Measurements from ENCODE around the gene TMEM266. TPM values are rescaled to one million over a fixed set of nuclear protein-coding genes. Genes with fewer than 3 reads are reported as not detected.

TMEM266 gene
- total RNA-seq, 5 donors from 2014 or later (not counting 1 experiment from before 2014, with no cell fraction given): 0.16 TPM; not detected in 4

DNA sequence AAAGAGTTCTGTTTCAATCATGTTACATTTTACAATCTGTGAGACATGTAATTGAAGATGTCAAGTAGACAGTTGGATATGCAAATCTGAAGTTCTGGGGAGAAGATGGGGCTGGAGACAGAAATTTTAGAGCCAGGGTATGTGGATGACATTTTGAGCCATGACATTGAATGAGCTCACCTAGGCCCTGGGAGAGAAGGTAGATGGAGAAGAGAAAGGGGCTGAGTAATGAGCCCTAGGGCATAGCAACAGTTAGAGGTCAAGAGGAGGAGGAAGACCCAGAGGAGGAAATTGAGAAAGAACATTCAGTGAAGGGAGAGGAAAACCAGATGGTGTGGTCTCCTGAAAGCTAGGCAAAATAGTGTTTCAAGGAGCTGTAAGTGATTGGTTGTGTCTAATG is 15.3 kb downstream of the TMEM266 start:
- CTCF ChIA-PET: no interaction called here
- DNase-seq: no peak

DNA sequence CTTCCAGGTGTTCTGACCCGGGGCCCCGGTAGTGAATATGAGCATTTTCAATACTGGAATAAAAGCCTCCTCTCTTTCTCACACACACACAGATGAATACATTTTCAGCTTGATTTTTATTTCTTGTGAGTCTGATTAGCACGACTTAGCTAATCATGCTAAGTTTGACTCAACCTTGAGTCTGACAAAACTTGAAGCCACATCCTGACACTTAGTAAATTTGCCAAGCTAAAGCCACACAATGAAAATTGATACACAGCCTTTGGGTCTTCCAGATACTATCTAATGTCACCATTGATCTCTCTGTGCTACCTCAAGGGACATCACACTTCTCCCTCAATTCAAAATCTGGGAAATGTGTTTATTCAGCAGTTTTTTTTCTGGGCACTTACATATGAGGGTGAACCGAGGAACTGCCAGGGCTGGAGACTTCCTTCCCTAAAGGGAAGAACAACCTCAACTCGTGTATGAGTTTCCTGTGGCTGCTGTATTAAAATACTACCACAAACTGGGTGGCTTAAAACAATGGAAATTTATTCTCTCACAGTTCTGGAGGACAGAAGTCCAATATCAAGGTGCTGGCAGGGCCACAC is 18.6 kb downstream of the TMEM266 start:
- Mint-ChIP-seq H3K36me3 (no peaks in the 10 kb centered on the region), H3K27ac (no peak overlapping the region), H3K4me3 (no peak overlapping the region), H3K4me1 (no peaks in the 10 kb centered on the region), H3K9me3 (no peaks in the 10 kb centered on the region), H3K27me3 (peaks cover under 1 to 8% of the 10 kb centered on the region in 2 donors)
- ATAC-seq (replicated peaks in 1 of 4) (no peak), DNase-seq (no peak)
- Histone ChIP-seq H3K4me3 (ENCODE audit: control insufficient read depth in 1 of 2, extremely low read depth in 1 of 2, low read length in 1 of 2) (no peak overlapping the region), H3K36me3 (ENCODE audit: control insufficient read depth in 2 of 2, extremely low read depth in 1 of 2, insufficient read depth in 1 of 2, low read length in 1 of 2) (no peaks in the 10 kb centered on the region), H3K27me3 (replicated peaks in 1 of 2; ENCODE audit: control insufficient read depth in 2 of 2, extremely low read depth in 1 of 2, insufficient read depth in 2 of 2, low read length in 1 of 2) (peaks cover 0 to 5% of the 10 kb centered on the region in 2 experiments), H3K4me1 (ENCODE audit: control insufficient read depth in 1 of 2, extremely low read depth in 1 of 2, insufficient read depth in 2 of 2, low read length in 2 of 2) (no peaks in the 10 kb centered on the region), H3K27ac (ENCODE audit: low read length) (no peak overlapping the region), H3K9me3 (no peaks in the 10 kb centered on the region)
- CTCF ChIA-PET: no interaction called here
- POLR2A ChIA-PET: no interaction called here
- no CpG with 5 or more reads among the region's 5 CpGs for WGBS (ENCODE audit: insufficient coverage)

More for the DNA sequence above, 15.3 kb downstream of the TMEM266 start:
- Histone ChIP-seq H3K36me3 (ENCODE audit: control insufficient read depth in 2 of 2, extremely low read depth in 1 of 2, insufficient read depth in 1 of 2, low read length in 1 of 2) (no peaks in the 10 kb centered on the region), H3K4me3 (ENCODE audit: control insufficient read depth in 1 of 2, extremely low read depth in 1 of 2, low read length in 1 of 2) (no peak overlapping the region), H3K4me1 (ENCODE audit: control insufficient read depth in 1 of 2, extremely low read depth in 1 of 2, insufficient read depth in 2 of 2, low read length in 2 of 2) (no peaks in the 10 kb centered on the region), H3K27me3 (replicated peaks in 1 of 2; ENCODE audit: control insufficient read depth in 2 of 2, extremely low read depth in 1 of 2, insufficient read depth in 2 of 2, low read length in 1 of 2) (no peaks in the 10 kb centered on the region), H3K9me3 (no peaks in the 10 kb centered on the region), H3K27ac (ENCODE audit: low read length) (no peak overlapping the region)
- ATAC-seq (replicated peaks in 1 of 4): no peak
- H3K4me3 Mint-ChIP-seq: no peak overlapping the region
- H3K27me3 Mint-ChIP-seq: no peaks in the 10 kb centered on the region
- H3K36me3 Mint-ChIP-seq: no peaks in the 10 kb centered on the region
- H3K4me1 Mint-ChIP-seq: no peaks in the 10 kb centered on the region
- H3K27ac Mint-ChIP-seq: no peak overlapping the region
- POLR2A ChIA-PET: no interaction called here
- H3K9me3 Mint-ChIP-seq: no peaks in the 10 kb centered on the region

DNA sequence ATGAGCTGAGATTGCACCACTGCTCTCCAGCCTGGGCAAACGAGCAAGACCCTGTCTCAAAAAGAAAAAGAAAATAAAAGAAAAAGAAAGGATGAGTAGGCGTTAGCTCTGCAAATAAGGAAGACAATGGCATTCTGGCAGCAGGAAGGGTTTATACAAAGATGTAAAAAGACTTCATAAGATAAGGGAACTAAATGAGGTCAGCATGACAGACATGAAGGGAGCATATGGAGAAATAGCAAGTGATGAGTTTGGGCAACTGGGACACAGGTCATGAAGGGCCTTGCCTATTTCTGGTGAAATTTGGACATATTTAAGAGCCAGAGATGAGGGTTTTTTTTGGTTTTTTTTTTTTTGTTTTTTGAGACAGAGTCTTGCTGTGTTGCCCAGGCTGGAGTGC is 24.5 kb downstream of the TMEM266 start:
- H3K27me3 Mint-ChIP-seq: peaks cover 17 to 41% of the 10 kb centered on the region in 2 donors
- H3K27ac ChIP-seq (ENCODE audit: low read length): no peak overlapping the region
- H3K4me1 ChIP-seq (ENCODE audit: control insufficient read depth in 1 of 2, extremely low read depth in 1 of 2, insufficient read depth in 2 of 2, low read length in 2 of 2): no peaks in the 10 kb centered on the region
- H3K27me3 ChIP-seq (replicated peaks in 1 of 2; ENCODE audit: control insufficient read depth in 2 of 2, extremely low read depth in 1 of 2, insufficient read depth in 2 of 2, low read length in 1 of 2): peaks cover 0 to 6% of the 10 kb centered on the region in 2 experiments
- H3K27ac Mint-ChIP-seq: no peak overlapping the region
- ATAC-seq (replicated peaks in 1 of 4) (no peak), DNase-seq (no peak)
- peaks cover 0 to 3% (median 0%) of the 10 kb centered on the region in 3 donors for H3K4me1 Mint-ChIP-seq
- H3K36me3 ChIP-seq (ENCODE audit: control insufficient read depth in 2 of 2, extremely low read depth in 1 of 2, insufficient read depth in 1 of 2, low read length in 1 of 2): no peaks in the 10 kb centered on the region
- no peaks in the 10 kb centered on the region for H3K9me3 Mint-ChIP-seq
- H3K4me3 Mint-ChIP-seq: no peak overlapping the region
- POLR2A ChIA-PET: no interaction called here
- CTCF ChIA-PET: no interaction called here
- no peak overlapping the region for H3K4me3 ChIP-seq (ENCODE audit: control insufficient read depth in 1 of 2, extremely low read depth in 1 of 2, low read length in 1 of 2)
- no peaks in the 10 kb centered on the region for H3K9me3 ChIP-seq
- H3K36me3 Mint-ChIP-seq: no peaks in the 10 kb centered on the region
- WGBS (ENCODE audit: insufficient coverage): 93% methylated on average over 1 of the region's 2 CpGs

DNA sequence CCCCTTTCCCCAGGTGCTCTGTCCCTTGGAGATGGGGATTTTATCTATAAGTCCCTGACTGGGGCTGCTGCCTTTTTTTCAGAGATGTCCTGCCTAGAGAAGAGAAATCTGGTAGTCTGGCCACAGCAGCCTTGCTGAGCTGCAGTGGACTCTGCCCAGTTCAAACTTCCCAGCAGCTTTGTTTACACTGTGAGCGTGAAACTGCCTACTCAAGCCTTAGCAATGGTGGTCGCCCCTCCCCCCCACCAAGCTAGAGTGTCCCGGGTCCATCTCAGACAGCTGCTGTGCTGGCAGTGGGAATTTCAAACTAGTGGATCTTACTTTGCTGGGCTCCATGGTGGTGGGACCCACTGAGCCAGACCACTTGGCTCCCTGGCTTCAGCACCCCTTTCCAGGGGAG is 38.9 kb downstream of the TMEM266 start:
- Histone ChIP-seq H3K27me3 (replicated peaks in 1 of 2; ENCODE audit: control insufficient read depth in 2 of 2, extremely low read depth in 1 of 2, insufficient read depth in 2 of 2, low read length in 1 of 2) (peaks cover 0 to 32% of the 10 kb centered on the region in 2 experiments), H3K4me1 (ENCODE audit: control insufficient read depth in 1 of 2, extremely low read depth in 1 of 2, insufficient read depth in 2 of 2, low read length in 2 of 2) (no peaks in the 10 kb centered on the region), H3K27ac (ENCODE audit: low read length) (no peak overlapping the region), H3K4me3 (ENCODE audit: control insufficient read depth in 1 of 2, extremely low read depth in 1 of 2, low read length in 1 of 2) (no peak overlapping the region), H3K36me3 (ENCODE audit: control insufficient read depth in 2 of 2, extremely low read depth in 1 of 2, insufficient read depth in 1 of 2, low read length in 1 of 2) (no peaks in the 10 kb centered on the region), H3K9me3 (no peaks in the 10 kb centered on the region)
- H3K9me3 Mint-ChIP-seq: no peaks in the 10 kb centered on the region
- H3K27ac Mint-ChIP-seq: no peak overlapping the region
- ATAC-seq (replicated peaks in 1 of 4) (no peak), DNase-seq (no peak)
- no peaks in the 10 kb centered on the region for H3K36me3 Mint-ChIP-seq
- H3K4me1 Mint-ChIP-seq: no peaks in the 10 kb centered on the region
- ChIA-PET CTCF (interaction anchor here in 1 of 2 donors (0.7 kb wide), 1 partner anchor 1768 kb away, joined by 3 read pairs; no protein-coding TSS in a partner anchor), POLR2A (no interaction called here)
- WGBS (ENCODE audit: insufficient coverage): 69% methylated on average over 3 of the region's 3 CpGs
- H3K27me3 Mint-ChIP-seq: peaks cover 72 to 75% of the 10 kb centered on the region in 2 donors
- H3K4me3 Mint-ChIP-seq: no peak overlapping the region

DNA sequence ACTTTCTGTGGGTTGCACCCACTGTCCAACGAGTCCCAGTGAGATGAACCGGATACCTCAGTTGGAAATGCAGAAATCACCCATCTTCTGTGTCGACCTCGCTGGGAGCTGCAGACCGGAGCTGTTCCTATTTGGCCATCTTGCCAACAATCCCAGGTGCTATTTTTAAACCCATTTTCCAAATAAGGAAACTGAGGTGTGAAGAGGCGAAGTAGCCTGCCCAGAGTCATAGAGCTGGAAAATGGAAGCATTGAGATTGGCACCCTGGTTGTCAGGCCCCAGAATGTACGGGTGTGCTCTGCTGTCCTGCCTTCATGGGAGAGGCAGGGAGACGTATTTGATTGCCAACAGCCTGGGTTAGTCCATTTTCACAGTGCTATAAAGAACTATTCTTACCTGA is 39.6 kb downstream of the TMEM266 start:
- 69% methylated on average over 3 of the region's 8 CpGs for WGBS (ENCODE audit: insufficient coverage)
- H3K4me3 Mint-ChIP-seq: no peak overlapping the region
- no peak overlapping the region for H3K27ac Mint-ChIP-seq
- POLR2A ChIA-PET: no interaction called here
- H3K36me3 ChIP-seq (ENCODE audit: control insufficient read depth in 2 of 2, extremely low read depth in 1 of 2, insufficient read depth in 1 of 2, low read length in 1 of 2): no peaks in the 10 kb centered on the region
- ATAC-seq (replicated peaks in 1 of 4) (no peak), DNase-seq (no peak)
- CTCF ChIA-PET: no interaction called here
- no peak overlapping the region for H3K4me3 ChIP-seq (ENCODE audit: control insufficient read depth in 1 of 2, extremely low read depth in 1 of 2, low read length in 1 of 2)
- peaks cover 0 to 33% of the 10 kb centered on the region in 2 experiments for H3K27me3 ChIP-seq (replicated peaks in 1 of 2; ENCODE audit: control insufficient read depth in 2 of 2, extremely low read depth in 1 of 2, insufficient read depth in 2 of 2, low read length in 1 of 2)
- H3K4me1 ChIP-seq (ENCODE audit: control insufficient read depth in 1 of 2, extremely low read depth in 1 of 2, insufficient read depth in 2 of 2, low read length in 2 of 2): no peaks in the 10 kb centered on the region
- H3K4me1 Mint-ChIP-seq: no peaks in the 10 kb centered on the region
- no peaks in the 10 kb centered on the region for H3K36me3 Mint-ChIP-seq
- H3K9me3 ChIP-seq: no peaks in the 10 kb centered on the region
- H3K27ac ChIP-seq (ENCODE audit: low read length): no peak overlapping the region
- H3K9me3 Mint-ChIP-seq: no peaks in the 10 kb centered on the region
- peaks cover 67 to 76% of the 10 kb centered on the region in 2 donors for H3K27me3 Mint-ChIP-seq

DNA sequence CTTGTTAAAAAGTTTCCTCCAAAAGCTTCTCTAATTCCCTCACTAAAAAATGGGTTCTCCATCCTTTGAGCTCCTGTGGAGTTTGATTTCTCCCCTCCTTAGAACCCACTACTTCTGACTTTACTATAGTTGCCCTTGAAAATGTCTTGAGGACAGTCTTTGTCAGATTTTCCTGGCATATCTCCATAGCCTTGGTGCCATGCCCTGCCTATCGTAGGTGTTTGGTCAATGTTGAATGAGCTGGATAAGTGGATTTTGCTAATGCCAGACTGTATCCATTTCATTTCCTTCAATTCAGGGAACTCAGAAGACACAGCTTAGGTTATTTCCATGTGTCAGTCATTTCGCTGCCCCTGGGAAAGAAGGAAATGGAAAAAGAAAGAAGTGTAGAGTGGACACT is 40.6 kb downstream of the TMEM266 start:
- Histone ChIP-seq H3K36me3 (ENCODE audit: control insufficient read depth in 2 of 2, extremely low read depth in 1 of 2, insufficient read depth in 1 of 2, low read length in 1 of 2) (no peaks in the 10 kb centered on the region), H3K4me3 (ENCODE audit: control insufficient read depth in 1 of 2, extremely low read depth in 1 of 2, low read length in 1 of 2) (no peak overlapping the region), H3K27ac (ENCODE audit: low read length) (no peak overlapping the region), H3K9me3 (no peaks in the 10 kb centered on the region), H3K27me3 (replicated peaks in 1 of 2; ENCODE audit: control insufficient read depth in 2 of 2, extremely low read depth in 1 of 2, insufficient read depth in 2 of 2, low read length in 1 of 2) (peaks cover 0 to 36% of the 10 kb centered on the region in 2 experiments), H3K4me1 (ENCODE audit: control insufficient read depth in 1 of 2, extremely low read depth in 1 of 2, insufficient read depth in 2 of 2, low read length in 2 of 2) (no peaks in the 10 kb centered on the region)
- Mint-ChIP-seq H3K9me3 (no peaks in the 10 kb centered on the region), H3K36me3 (no peaks in the 10 kb centered on the region), H3K4me1 (no peaks in the 10 kb centered on the region), H3K27ac (no peak overlapping the region), H3K27me3 (peaks cover 60 to 73% of the 10 kb centered on the region in 2 donors), H3K4me3 (no peak overlapping the region)
- ATAC-seq (replicated peaks in 1 of 4) (no peak), DNase-seq (no peak)
- ChIA-PET POLR2A (interaction anchor here in 1 of 2 donors (0.5 to 0.7 kb wide), 2 partner anchors 52 to 119 kb away, joined by 4 read pairs; no protein-coding TSS in a partner anchor), CTCF (interaction anchor here in 1 of 2 donors (0.7 kb wide), 1 partner anchor 54 kb away, joined by 4 read pairs; no protein-coding TSS in a partner anchor)
- no CpG with 5 or more reads among the region's 2 CpGs for WGBS (ENCODE audit: insufficient coverage)

DNA sequence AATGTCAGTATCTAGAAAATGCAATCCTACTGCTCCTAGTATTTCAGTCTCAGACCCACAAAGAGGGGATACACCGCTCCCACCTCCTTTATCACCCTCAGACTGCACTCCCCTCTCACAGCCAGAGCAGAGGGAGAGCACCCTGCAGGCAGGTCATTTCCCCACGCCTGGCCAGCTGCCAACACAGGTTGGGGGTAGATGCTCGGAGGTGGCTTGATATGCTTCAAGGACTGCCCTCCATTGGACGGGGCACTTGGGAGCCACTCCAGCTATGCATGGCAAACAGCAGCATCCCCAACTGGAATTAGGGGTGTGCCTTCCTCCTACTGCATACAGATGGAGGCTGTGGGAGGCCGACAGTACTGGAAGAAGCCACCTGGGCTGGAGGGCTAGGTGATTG is 41.9 kb downstream of the TMEM266 start:
- no peak overlapping the region for H3K4me3 ChIP-seq (ENCODE audit: control insufficient read depth in 1 of 2, extremely low read depth in 1 of 2, low read length in 1 of 2)
- peaks cover 48 to 60% of the 10 kb centered on the region in 2 donors for H3K27me3 Mint-ChIP-seq
- H3K27me3 ChIP-seq (replicated peaks in 1 of 2; ENCODE audit: control insufficient read depth in 2 of 2, extremely low read depth in 1 of 2, insufficient read depth in 2 of 2, low read length in 1 of 2): peaks cover 0 to 38% of the 10 kb centered on the region in 2 experiments
- no peak overlapping the region for H3K4me3 Mint-ChIP-seq
- DNase-seq: no peak
- no peaks in the 10 kb centered on the region for H3K36me3 Mint-ChIP-seq
- no peaks in the 10 kb centered on the region for H3K9me3 Mint-ChIP-seq
- no peaks in the 10 kb centered on the region for H3K36me3 ChIP-seq (ENCODE audit: control insufficient read depth in 2 of 2, extremely low read depth in 1 of 2, insufficient read depth in 1 of 2, low read length in 1 of 2)
- CTCF ChIA-PET: no interaction called here
- 60% methylated on average over 1 of the region's 5 CpGs for WGBS (ENCODE audit: insufficient coverage)
- H3K27ac ChIP-seq (ENCODE audit: low read length): no peak overlapping the region
- H3K27ac Mint-ChIP-seq: no peak overlapping the region
- ATAC-seq (replicated peaks in 1 of 4): no peak
- H3K4me1 Mint-ChIP-seq: no peaks in the 10 kb centered on the region
- H3K4me1 ChIP-seq (ENCODE audit: control insufficient read depth in 1 of 2, extremely low read depth in 1 of 2, insufficient read depth in 2 of 2, low read length in 2 of 2): no peaks in the 10 kb centered on the region
- POLR2A ChIA-PET: no interaction called here
- H3K9me3 ChIP-seq: no peaks in the 10 kb centered on the region
